HEK293 (cell line): ENCODE results near the gene TIGAR.

Experiments used
- CTCF ChIA-PET: fragments of 350-600 bp; formaldehyde crosslinking; extraction: SDS; loops from one replicate; lab custom pipeline; 2021; ENCODE audit warnings: antibody characterized with exemption; lab: Yijun Ruan, JAX
- POLR2A ChIA-PET: fragments of 300-600 bp; formaldehyde crosslinking; extraction: SDS; loops from one replicate; lab custom pipeline; 2020; ENCODE audit warnings: antibody characterized with exemption, inconsistent platforms; lab: Yijun Ruan, JAX
- H3K27ac ChIP-seq: fragments of 200-500 bp; sonication (Bioruptor generic); 2 replicates; pipeline ENCODE4 v1.5.1; 2014; ENCODE audit warnings: low read depth, low read length, control low read depth, inconsistent platforms; ENCODE audit errors: extremely low read depth
- H3K36me3 ChIP-seq, 2 experiments: fragments of 200-500 bp in 1 of 2; sonication (Bioruptor generic) in 1 of 2; 1 replicate in 1 of 2; 2 replicates in 1 of 2; pipeline ENCODE4 v1.5.1; 2014 to 2017; ENCODE audit warnings: inconsistent platforms in 2 of 2, low read length in 2 of 2; ENCODE audit not compliant: control insufficient read depth in 2 of 2, insufficient read depth in 1 of 2
- H3K4me1 ChIP-seq: fragments of 200-500 bp; sonication (Bioruptor generic); 2 replicates; pipeline ENCODE4 v1.5.1; 2014; ENCODE audit warnings: mild to moderate bottlenecking, low read length, inconsistent platforms; ENCODE audit not compliant: control insufficient read depth, insufficient read depth
- H3K4me3 ChIP-seq: 2 replicates; pipeline ENCODE4 v1.5.1; 2011; ENCODE audit warnings: low read depth, mild to moderate bottlenecking, control low read depth, low read length, moderate library complexity
- H3K9me3 ChIP-seq: fragments of 200-500 bp; sonication (Bioruptor generic); 2 replicates; pipeline ENCODE4 v1.5.1; 2014; ENCODE audit warnings: low read depth, low read length, inconsistent platforms; ENCODE audit not compliant: control insufficient read depth, insufficient read depth
- GLI4 ChIP-seq: fragments of 450-650 bp; formaldehyde crosslinking; IDR thresholded peaks from 2 replicates; pipeline ENCODE4 v1.5.1; 2016; ENCODE audit warnings: missing biosample characterization, missing genetic modification characterization
- HOXD13 ChIP-seq: sonication (generic); formaldehyde crosslinking; IDR thresholded peaks from 2 replicates; pipeline ENCODE4 v1.8.0; 2022; ENCODE audit warnings: missing genetic modification reagents, borderline replicate concordance
- PRDM1 ChIP-seq: fragments of 450-650 bp; formaldehyde crosslinking; IDR thresholded peaks from 2 replicates; pipeline ENCODE4; 2016; ENCODE audit warnings: missing biosample characterization, missing genetic modification characterization
- SALL2 ChIP-seq: fragments of 450-650 bp; formaldehyde crosslinking; IDR thresholded peaks from 2 replicates; pipeline ENCODE4 v1.5.0; 2017; ENCODE audit warnings: missing biosample characterization, mild to moderate bottlenecking, missing genetic modification characterization, borderline replicate concordance
- SCRT2 ChIP-seq: fragments of 450-650 bp; formaldehyde crosslinking; IDR thresholded peaks from 2 replicates; pipeline ENCODE4 v1.5.1; 2016; ENCODE audit warnings: missing biosample characterization, missing genetic modification characterization
- ZNF26 ChIP-seq: fragments of 450-650 bp; formaldehyde crosslinking; IDR thresholded peaks from 2 replicates; pipeline ENCODE4 v1.5.1; 2016; ENCODE audit warnings: missing biosample characterization, missing genetic modification characterization
- ZNF266 ChIP-seq: fragments of 450-650 bp; formaldehyde crosslinking; IDR thresholded peaks from 2 replicates; pipeline ENCODE4 v1.5.1; 2016; ENCODE audit warnings: missing biosample characterization, missing genetic modification characterization, low read depth
- ZNF398 ChIP-seq: fragments of 450-650 bp; formaldehyde crosslinking; IDR thresholded peaks from 2 replicates; pipeline ENCODE4 v1.5.1; 2017; ENCODE audit warnings: missing biosample characterization, missing genetic modification characterization
- ZNF416 ChIP-seq: fragments of 450-650 bp; formaldehyde crosslinking; IDR thresholded peaks from 2 replicates; pipeline ENCODE4 v1.5.1; 2016; ENCODE audit warnings: missing biosample characterization, missing genetic modification characterization
- ZNF488 ChIP-seq: fragments of 450-650 bp; formaldehyde crosslinking; IDR thresholded peaks from 2 replicates; pipeline ENCODE4 v1.5.1; 2016; ENCODE audit warnings: missing biosample characterization, missing genetic modification characterization
- ZNF513 ChIP-seq: fragments of 450-650 bp; IDR thresholded peaks from 2 replicates; pipeline ENCODE4 v1.5.1; 2018; ENCODE audit warnings: missing biosample characterization, missing genetic modification characterization
- ZNF529 ChIP-seq: fragments of 450-650 bp; formaldehyde crosslinking; IDR thresholded peaks from 2 replicates; pipeline ENCODE4 v1.5.1; 2017; ENCODE audit warnings: missing genetic modification characterization, missing biosample characterization; ENCODE audit not compliant: insufficient replicate concordance
- ZNF596 ChIP-seq: fragments of 450-650 bp; IDR thresholded peaks from 2 replicates; pipeline ENCODE4 v1.5.0; 2018; ENCODE audit warnings: missing biosample characterization, mild to moderate bottlenecking, missing genetic modification characterization, moderate library complexity
- ZNF645 ChIP-seq: fragments of 450-650 bp; formaldehyde crosslinking; IDR thresholded peaks from 2 replicates; pipeline ENCODE4; 2016; ENCODE audit warnings: missing biosample characterization, missing genetic modification characterization
- ZNF658 ChIP-seq: fragments of 450-650 bp; formaldehyde crosslinking; IDR thresholded peaks from 2 replicates; pipeline ENCODE4; 2016; ENCODE audit warnings: missing biosample characterization, missing genetic modification characterization
- ZNF791 ChIP-seq: fragments of 450-650 bp; formaldehyde crosslinking; IDR thresholded peaks from 2 replicates; pipeline ENCODE4 v1.5.1; 2016; ENCODE audit warnings: missing biosample characterization, missing genetic modification characterization

Gene TIGAR

GRCh38 chr12:4277205-4277543 is 43.8 kb upstream of the TIGAR start (continued):
- TF ChIP-seq ZNF513 = no peak; the same call in none of the 2 replicates

GRCh38 chr12:4277857-4278256 is 43.2 kb upstream of the TIGAR start:
- ChIA-PET POLR2A (interaction anchor here (0.9 to 1.7 kb wide), 2 partner anchors 43 to 241 kb away, joined by 3 to 9 read pairs; partner anchors contain the start of gene TIGAR), CTCF (interaction anchor here (0.6 to 4.4 kb wide), 23 partner anchors 8 to 472 kb away, joined by 3 to 86 read pairs (median 11); partner anchors contain the start of gene PARP11)
- H3K4me3 ChIP-seq = no peak overlapping the region
- TF ChIP-seq ZNF266 (tag by site-specific recombination) (no peak), SCRT2 (no peak), GLI4 (tag by site-specific recombination) (no peak), ZNF645 (tag by site-specific recombination) (no peak), ZNF398 (no peak), PRDM1 (tag by site-specific recombination) (no peak), ZNF791 (tag by site-specific recombination) (no peak), SALL2 (no peak), ZNF416 (tag by site-specific recombination) (no peak), ZNF529 (tag by site-specific recombination) (no peak), ZNF658 (no peak)
- H3K4me1 ChIP-seq = peaks cover 11% of the 10 kb centered on the region
- H3K36me3 ChIP-seq = peaks cover 20 to 68% of the 10 kb centered on the region in 2 experiments
- no peaks in the 10 kb centered on the region for H3K9me3 ChIP-seq
- no peak overlapping the region for H3K27ac ChIP-seq

GRCh38 chr12:4278329-4279197 is 42.5 kb upstream of the TIGAR start:
- Histone ChIP-seq H3K36me3 (peaks cover 20 to 75% of the 10 kb centered on the region in 2 experiments), H3K4me3 (no peak overlapping the region), H3K9me3 (no peaks in the 10 kb centered on the region), H3K4me1 (peaks cover 6% of the 10 kb centered on the region), H3K27ac (no peak overlapping the region)
- TF ChIP-seq ZNF596 = no peak
- ChIA-PET POLR2A (no interaction called here), CTCF (interaction anchor here (0.7 to 4.4 kb wide), 10 partner anchors 11 to 409 kb away, joined by 3 to 86 read pairs (median 16); partner anchors contain the start of gene PARP11)

GRCh38 chr12:4279198-4279690 is 41.8 kb upstream of the TIGAR start:
- H3K36me3 ChIP-seq = peaks cover 20 to 82% of the 10 kb centered on the region in 2 experiments
- H3K27ac ChIP-seq = no peak overlapping the region
- POLR2A ChIA-PET = no interaction called here

More at GRCh38 chr12:4279198-4279690, 41.8 kb upstream of the TIGAR start:
- H3K4me1 ChIP-seq = peaks cover 6% of the 10 kb centered on the region
- no peak for TF ChIP-seq ZNF26 (tag by site-specific recombination)
- TF ChIP-seq ZNF488 (tag by site-specific recombination) = no peak
- no peak for TF ChIP-seq HOXD13 (CRISPR knock-in tag)
- CTCF ChIA-PET = interaction anchor here (0.8 to 4.4 kb wide), 6 partner anchors 11 to 394 kb away, joined by 3 to 86 read pairs (median 22); no protein-coding TSS in a partner anchor
- H3K4me3 ChIP-seq = no peak overlapping the region
- H3K9me3 ChIP-seq = no peaks in the 10 kb centered on the region
